GM18951 (cell line): ENCODE data around the gene NPSR1.
"Not testable (repeated sequence)": the region's sequence is repeated elsewhere in the genome, so short reads cannot be mapped to it uniquely, and the experiment has no call there.

Source experiments
- POLR2A ChIP-seq: IDR thresholded peaks from 4 replicates; pipeline ENCODE4 v1.6.1; 2011; ENCODE audit warnings: mild to moderate bottlenecking; ENCODE audit not compliant: insufficient read length, insufficient read depth; ENCODE audit errors: extremely low read depth
- in situ Hi-C: fragments of 300-500 bp; cut with MboI; formaldehyde crosslinking; loops from one replicate; pipeline ENCODE4 v1.12.0; 2022; ENCODE audit warnings: low sequenced_read_pairs, mixed read lengths, inconsistent platforms; ENCODE audit not compliant: unreplicated experiment

Gene NPSR1

GRCh38 chr7:34807548-34808340 lies 149.7 kb downstream of the NPSR1 start:
- in situ Hi-C loops, result no loop called here
- TF ChIP-seq POLR2A, result no peak

GRCh38 chr7:34814203-34814842 lies 156.3 kb downstream of the NPSR1 start:
- in situ Hi-C loops, result not testable (repeated sequence)

GRCh38 chr7:34821932-34822558 lies 164.0 kb downstream of the NPSR1 start:
- in situ Hi-C loops, result no loop called here
- TF ChIP-seq POLR2A, result no peak

GRCh38 chr7:34823650-34824258 lies 165.7 kb downstream of the NPSR1 start:
- TF ChIP-seq POLR2A, result no peak

GRCh38 chr7:34825221-34825620 lies 167.2 kb downstream of the NPSR1 start:
- TF ChIP-seq POLR2A, result no peak
- in situ Hi-C loops, result no loop called here

More at GRCh38 chr7:34823650-34824258, 165.7 kb downstream of the NPSR1 start:
- in situ Hi-C loops, result no loop called here

- in situ Hi-C loops, result no loop called here
- TF ChIP-seq POLR2A, result no peak
Measured at GRCh38 chr7:34830390-34830789, 172.4 kb downstream of the NPSR1 start.

GRCh38 chr7:34831436-34831835 lies 173.4 kb downstream of the NPSR1 start:
- no peak for TF ChIP-seq POLR2A
- in situ Hi-C loops, result no loop called here

GRCh38 chr7:34832020-34832419 lies 174.0 kb downstream of the NPSR1 start:
- in situ Hi-C loops, result no loop called here
- TF ChIP-seq POLR2A, result no peak

- in situ Hi-C loops, result no loop called here
Measured at GRCh38 chr7:34835901-34836600, 178.0 kb downstream of the NPSR1 start.

GRCh38 chr7:34837316-34837715 lies 179.3 kb downstream of the NPSR1 start:
- TF ChIP-seq POLR2A, result no peak

More at GRCh38 chr7:34835901-34836600, 178.0 kb downstream of the NPSR1 start:
- TF ChIP-seq POLR2A, result no peak

GRCh38 chr7:34837801-34838201 lies 179.8 kb downstream of the NPSR1 start:
- in situ Hi-C loops, result no loop called here
- TF ChIP-seq POLR2A, result no peak

More at GRCh38 chr7:34837316-34837715, 179.3 kb downstream of the NPSR1 start:
- in situ Hi-C loops, result no loop called here

GRCh38 chr7:34838329-34838728 lies 180.3 kb downstream of the NPSR1 start:
- TF ChIP-seq POLR2A, result no peak
- in situ Hi-C loops, result no loop called here

- in situ Hi-C loops, result no loop called here
- TF ChIP-seq POLR2A, result no peak
Measured at GRCh38 chr7:34839645-34840044, 181.6 kb downstream of the NPSR1 start.
